Loucy (cell line): ENCODE measurements around the gene TCF7L2.

ENCODE experiments used
- H2AFZ ChIP-seq: fragments of 200-600 bp; sonication (generic); 2 replicates; pipeline ENCODE4 v1.6.0; 2016; ENCODE audit warnings: antibody characterized with exemption, mild to moderate bottlenecking, low read length, moderate library complexity
- H3F3A ChIP-seq: fragments of 200-600 bp; 2 replicates; pipeline ENCODE4 v1.6.0; 2016; ENCODE audit warnings: antibody characterized with exemption, low read depth, mild to moderate bottlenecking
- H3K27me3 ChIP-seq: fragments of 200-600 bp; sonication (generic); 2 replicates; pipeline ENCODE4 v1.6.1; 2014; ENCODE audit warnings: low read length, mild to moderate bottlenecking; ENCODE audit not compliant: insufficient read depth, poor library complexity, severe bottlenecking
- H3K36me3 ChIP-seq: fragments of 200-600 bp; sonication (generic); 2 replicates; pipeline ENCODE4 v1.6.1; 2016; ENCODE audit warnings: low read length; ENCODE audit not compliant: insufficient read depth
- H3K4me1 ChIP-seq: fragments of 200-600 bp; sonication (generic); 2 replicates; pipeline ENCODE4 v1.5.1; 2014; ENCODE audit warnings: low read length, mild to moderate bottlenecking; ENCODE audit not compliant: insufficient read depth, poor library complexity, severe bottlenecking
- H3K4me2 ChIP-seq: fragments of 200-600 bp; sonication (generic); 2 replicates; pipeline ENCODE4 v1.6.0; 2014; ENCODE audit warnings: antibody characterized with exemption, low read length, low read depth, mild to moderate bottlenecking; ENCODE audit not compliant: poor library complexity, severe bottlenecking
- H3K4me3 ChIP-seq: fragments of 200-600 bp; sonication (generic); 2 replicates; pipeline ENCODE4 v1.5.1; 2014; ENCODE audit warnings: low read length, mild to moderate bottlenecking, mixed read lengths; ENCODE audit not compliant: poor library complexity, severe bottlenecking
- H3K79me2 ChIP-seq: fragments of 200-600 bp; sonication (generic); 2 replicates; pipeline ENCODE4 v1.6.1; 2014; ENCODE audit warnings: low read length; ENCODE audit not compliant: insufficient read depth
- H3K9ac ChIP-seq: fragments of 200-600 bp; sonication (generic); 2 replicates; pipeline ENCODE4 v1.6.0; 2014; ENCODE audit warnings: mild to moderate bottlenecking, low read depth, low read length, moderate library complexity; ENCODE audit not compliant: poor library complexity, severe bottlenecking
- H3K9me2 ChIP-seq: fragments of 200-600 bp; sonication (generic); replicated peaks from 2 replicates; pipeline ENCODE4 v1.6.1; 2016; ENCODE audit warnings: low read depth, low read length, mixed read lengths
- H3K9me3 ChIP-seq: fragments of 200-600 bp; sonication (generic); 2 replicates; pipeline ENCODE4 v1.6.1; 2014; ENCODE audit warnings: mild to moderate bottlenecking, antibody characterized with exemption, low read length, low read depth; ENCODE audit not compliant: insufficient read depth
- H4K20me1 ChIP-seq: fragments of 200-600 bp; sonication (generic); 2 replicates; pipeline ENCODE4 v1.6.0; 2014; ENCODE audit warnings: antibody characterized with exemption, low read length, mild to moderate bottlenecking; ENCODE audit not compliant: insufficient read depth, poor library complexity, severe bottlenecking
- EZH2phosphoT487 ChIP-seq: fragments of 200-600 bp; IDR thresholded peaks from 2 replicates; pipeline ENCODE4 v1.6.1; 2018; ENCODE audit warnings: antibody characterized with exemption, mild to moderate bottlenecking, moderate library complexity, borderline replicate concordance
- TF ChIP-seq, protein P1 (sequence below): fragments of 200-600 bp; sonication (generic); conservative IDR thresholded peaks from 2 replicates; pipeline ENCODE4 v1.5.1; 2014; ENCODE audit warnings: mild to moderate bottlenecking, antibody characterized with exemption, low read length

TCF7L2 gene

GRCh38 chr10:113094114-113094486 lies 144.1 kb downstream of the TCF7L2 start:
- H3K9me3 ChIP-seq = no peaks in the 10 kb centered on the region
- H3K79me2 ChIP-seq = no peaks in the 10 kb centered on the region
- H3F3A ChIP-seq = no peaks in the 10 kb centered on the region
- H3K4me2 ChIP-seq = peak overlapping the region; percentile 71
- H3K9me2 ChIP-seq = no peaks in the 10 kb centered on the region
- H3K4me1 ChIP-seq = peaks cover 17% of the 10 kb centered on the region
- peaks cover 25% of the 10 kb centered on the region for H4K20me1 ChIP-seq
- H3K4me3 ChIP-seq = peak overlapping the region; percentile 43
- H3K27me3 ChIP-seq = no peaks in the 10 kb centered on the region
- no peak overlapping the region for H3K9ac ChIP-seq
- H2AFZ ChIP-seq = no peak overlapping the region
- no peaks in the 10 kb centered on the region for H3K36me3 ChIP-seq
- no peak for TF ChIP-seq EZH2phosphoT487
- TF ChIP-seq, protein P1, sequence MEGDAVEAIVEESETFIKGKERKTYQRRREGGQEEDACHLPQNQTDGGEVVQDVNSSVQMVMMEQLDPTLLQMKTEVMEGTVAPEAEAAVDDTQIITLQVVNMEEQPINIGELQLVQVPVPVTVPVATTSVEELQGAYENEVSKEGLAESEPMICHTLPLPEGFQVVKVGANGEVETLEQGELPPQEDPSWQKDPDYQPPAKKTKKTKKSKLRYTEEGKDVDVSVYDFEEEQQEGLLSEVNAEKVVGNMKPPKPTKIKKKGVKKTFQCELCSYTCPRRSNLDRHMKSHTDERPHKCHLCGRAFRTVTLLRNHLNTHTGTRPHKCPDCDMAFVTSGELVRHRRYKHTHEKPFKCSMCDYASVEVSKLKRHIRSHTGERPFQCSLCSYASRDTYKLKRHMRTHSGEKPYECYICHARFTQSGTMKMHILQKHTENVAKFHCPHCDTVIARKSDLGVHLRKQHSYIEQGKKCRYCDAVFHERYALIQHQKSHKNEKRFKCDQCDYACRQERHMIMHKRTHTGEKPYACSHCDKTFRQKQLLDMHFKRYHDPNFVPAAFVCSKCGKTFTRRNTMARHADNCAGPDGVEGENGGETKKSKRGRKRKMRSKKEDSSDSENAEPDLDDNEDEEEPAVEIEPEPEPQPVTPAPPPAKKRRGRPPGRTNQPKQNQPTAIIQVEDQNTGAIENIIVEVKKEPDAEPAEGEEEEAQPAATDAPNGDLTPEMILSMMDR = no peak

- H3K4me1 ChIP-seq = peaks cover 17% of the 10 kb centered on the region
- H3K36me3 ChIP-seq = no peaks in the 10 kb centered on the region
- no peak overlapping the region for H3K4me3 ChIP-seq
Measured at GRCh38 chr10:113095419-113096127, 145.5 kb downstream of the TCF7L2 start.

GRCh38 chr10:113096128-113096996 lies 146.3 kb downstream of the TCF7L2 start:
- no peaks in the 10 kb centered on the region for H3F3A ChIP-seq
- no peaks in the 10 kb centered on the region for H3K27me3 ChIP-seq
- TF ChIP-seq, protein P1 = no peak
- no peak for TF ChIP-seq EZH2phosphoT487
- H2AFZ ChIP-seq = no peak overlapping the region
- no peak overlapping the region for H3K4me2 ChIP-seq
- no peaks in the 10 kb centered on the region for H3K79me2 ChIP-seq
- H3K9me2 ChIP-seq = no peaks in the 10 kb centered on the region
- peaks cover 17% of the 10 kb centered on the region for H3K4me1 ChIP-seq
- H4K20me1 ChIP-seq = peaks cover 29% of the 10 kb centered on the region
- no peak overlapping the region for H3K4me3 ChIP-seq
- no peaks in the 10 kb centered on the region for H3K36me3 ChIP-seq
- no peaks in the 10 kb centered on the region for H3K9me3 ChIP-seq
- no peak overlapping the region for H3K9ac ChIP-seq

More at GRCh38 chr10:113095419-113096127, 145.5 kb downstream of the TCF7L2 start:
- TF ChIP-seq, protein P1 = no peak
- TF ChIP-seq EZH2phosphoT487 = no peak
- no peak overlapping the region for H2AFZ ChIP-seq
- H3K9me3 ChIP-seq = no peaks in the 10 kb centered on the region
- H3K9ac ChIP-seq = no peak overlapping the region
- H4K20me1 ChIP-seq = peaks cover 29% of the 10 kb centered on the region
- H3F3A ChIP-seq = no peaks in the 10 kb centered on the region
- H3K79me2 ChIP-seq = no peaks in the 10 kb centered on the region
- H3K27me3 ChIP-seq = no peaks in the 10 kb centered on the region
- H3K4me2 ChIP-seq = no peak overlapping the region
- H3K9me2 ChIP-seq = no peaks in the 10 kb centered on the region
